Inflammatory macrophage treated with lipopolysaccharide for 1 hour (primary cell): ENCODE data around the gene LRCH4.
A peak's percentile ranks its signal among the peaks of the same experiment; 100 is the strongest.

ENCODE experiments used
- DNase-seq, 2 donors: peaks; one replicate each; pipeline ENCODE4 v3.0.0-alpha.2; 2020 to 2022

Gene LRCH4

DNA sequence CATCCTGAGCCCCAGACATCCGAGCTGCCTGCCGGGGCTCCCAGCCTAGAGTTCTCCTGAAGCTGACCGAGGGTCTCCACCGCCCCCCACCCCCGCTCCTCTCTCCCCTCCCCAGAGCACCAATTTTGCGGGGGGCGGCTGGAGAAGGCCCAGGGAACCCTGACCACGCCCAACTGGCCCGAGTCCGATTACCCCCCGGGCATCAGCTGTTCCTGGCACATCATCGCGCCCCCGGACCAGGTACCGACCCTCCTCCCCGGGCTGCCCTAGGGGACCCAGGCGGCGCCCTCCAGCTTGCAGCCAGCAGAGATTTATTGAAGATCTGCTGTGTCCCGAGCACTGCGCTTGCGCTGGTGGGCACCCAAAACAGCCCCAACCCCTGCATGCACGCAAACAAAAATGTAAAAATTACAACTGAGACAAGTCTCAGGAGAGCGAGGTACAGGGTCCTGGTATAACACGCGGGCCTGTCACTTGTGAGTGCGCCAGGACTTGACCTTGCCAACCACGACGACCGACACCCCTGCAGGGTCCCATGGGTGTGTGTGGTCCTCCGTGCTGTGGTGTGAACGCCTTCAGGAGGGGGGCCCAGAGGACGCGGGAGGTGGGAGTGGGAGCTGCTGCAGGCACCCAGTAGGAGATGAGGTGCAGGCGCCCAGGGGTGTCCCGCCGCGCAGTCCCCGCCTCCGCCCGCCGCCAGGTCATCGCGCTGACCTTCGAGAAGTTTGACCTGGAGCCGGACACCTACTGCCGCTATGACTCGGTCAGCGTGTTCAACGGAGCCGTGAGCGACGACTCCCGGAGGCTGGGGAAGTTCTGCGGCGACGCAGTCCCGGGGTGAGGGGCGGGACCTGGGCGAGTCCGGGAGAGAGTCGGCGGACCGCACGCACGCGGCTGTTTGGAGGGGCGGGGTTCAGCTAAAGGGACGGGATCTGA is 19.3 kb upstream of the LRCH4 start:
- peak; percentile 51 to 62 for DNase-seq

DNA sequence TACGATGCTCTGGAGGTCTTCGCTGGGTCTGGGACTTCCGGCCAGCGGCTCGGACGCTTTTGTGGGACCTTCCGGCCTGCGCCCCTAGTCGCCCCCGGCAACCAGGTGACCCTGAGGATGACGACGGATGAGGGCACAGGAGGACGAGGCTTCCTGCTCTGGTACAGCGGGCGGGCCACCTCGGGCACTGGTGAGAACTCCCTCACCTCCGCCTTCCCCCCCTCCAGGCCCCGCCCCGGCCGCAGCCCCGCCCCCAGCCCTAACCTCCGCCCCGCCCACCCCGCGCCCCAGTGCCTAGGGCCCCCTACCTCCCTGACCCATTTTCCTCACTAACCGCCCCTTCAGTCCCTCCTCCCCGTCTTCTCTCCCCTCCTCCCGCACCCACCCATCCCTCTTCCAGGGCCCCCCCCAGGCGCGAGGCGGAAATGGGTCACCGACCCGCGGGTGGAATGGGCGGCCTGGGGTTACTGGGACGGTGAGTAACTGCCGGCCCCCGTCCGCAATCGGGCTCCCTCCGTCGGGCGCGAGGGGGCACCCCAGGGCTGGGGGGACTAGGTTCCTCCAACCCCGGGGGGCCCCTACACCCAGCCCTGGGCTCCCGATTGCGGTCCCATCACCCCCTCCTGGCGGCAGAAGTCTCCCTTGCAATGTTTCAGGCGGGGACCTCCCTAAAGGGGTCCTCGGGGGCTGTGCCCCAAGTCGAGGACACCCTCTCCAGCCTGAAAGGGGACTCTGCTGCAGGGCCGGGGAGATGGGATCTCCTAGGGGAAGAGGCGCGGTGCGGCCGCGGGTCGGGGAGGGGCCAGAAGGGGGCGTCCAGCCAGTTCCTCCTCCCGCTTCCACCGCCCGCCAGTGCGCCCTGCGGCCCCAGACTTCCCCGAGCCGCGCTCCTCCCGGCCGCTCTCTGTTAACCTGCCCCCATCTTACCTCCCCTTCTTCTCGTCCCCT is 18.4 kb upstream of the LRCH4 start:
- peak; percentile 62 to 76 for DNase-seq

DNA sequence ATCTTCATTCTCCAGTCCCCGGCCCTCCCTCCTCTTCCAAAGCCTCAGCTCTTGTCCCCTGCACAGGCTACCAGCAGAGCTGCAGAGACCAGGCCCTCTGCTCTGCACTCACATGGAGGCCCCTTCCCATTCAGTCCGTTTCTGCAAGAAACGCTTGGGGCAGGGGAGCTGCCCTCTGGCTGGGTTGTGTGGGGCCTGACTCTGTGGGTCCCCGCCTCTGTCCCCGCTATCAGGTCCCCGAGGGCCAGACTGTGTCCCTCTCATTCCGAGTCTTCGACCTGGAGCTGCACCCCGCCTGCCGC is 17.7 kb upstream of the LRCH4 start:
- no peak for DNase-seq

GRCh38 chr7:100602889-100603725 is 17.2 kb upstream of the LRCH4 start:
- no peak for DNase-seq

- DNase-seq = no peak
Observed at GRCh38 chr7:100600730-100601038, 14.8 kb upstream of the LRCH4 start.

GRCh38 chr7:100599911-100600729 is 14.2 kb upstream of the LRCH4 start:
- DNase-seq = no peak

- no peak for DNase-seq
Observed at GRCh38 chr7:100598425-100598824, 12.5 kb upstream of the LRCH4 start.

DNA sequence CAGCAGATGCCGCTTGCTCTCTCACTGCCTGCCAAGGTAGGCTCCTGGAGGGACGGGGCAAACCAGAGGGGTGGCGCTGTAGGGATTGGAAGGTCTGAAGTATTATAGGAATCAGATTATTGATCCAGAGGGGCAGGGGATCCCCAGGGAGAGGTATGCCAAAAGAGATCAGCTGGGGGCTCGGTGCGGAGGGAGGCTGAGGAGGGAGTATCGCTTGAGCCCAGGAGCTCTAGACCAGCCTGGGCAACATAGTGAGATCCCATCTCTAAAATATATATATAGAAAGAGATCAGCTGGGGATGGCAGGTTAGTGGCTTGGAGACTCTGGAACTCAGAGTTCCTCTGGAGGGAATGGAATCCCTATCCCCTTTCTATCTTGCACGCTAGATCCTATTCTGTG is 9.3 kb upstream of the LRCH4 start:
- no peak for DNase-seq

DNA sequence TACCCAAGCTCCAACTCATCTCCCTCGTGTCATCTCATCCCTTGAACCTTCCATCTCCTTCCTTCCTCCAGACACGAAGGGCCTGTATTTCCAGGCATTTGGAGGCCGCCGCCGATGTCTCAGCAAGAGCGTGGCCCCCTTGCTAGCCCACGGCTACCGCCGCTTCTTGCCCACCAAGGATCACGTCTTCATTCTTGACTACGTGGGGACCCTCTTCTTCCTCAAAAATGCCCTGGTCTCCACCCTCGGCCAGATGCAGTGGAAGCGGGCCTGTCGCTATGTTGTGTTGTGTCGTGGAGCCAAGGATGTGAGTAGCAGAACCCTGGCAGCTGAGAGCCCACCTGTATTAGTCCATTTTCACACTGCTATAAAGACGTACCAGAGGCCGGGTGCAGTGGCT is 5.7 kb upstream of the LRCH4 start:
- no peak for DNase-seq

DNA sequence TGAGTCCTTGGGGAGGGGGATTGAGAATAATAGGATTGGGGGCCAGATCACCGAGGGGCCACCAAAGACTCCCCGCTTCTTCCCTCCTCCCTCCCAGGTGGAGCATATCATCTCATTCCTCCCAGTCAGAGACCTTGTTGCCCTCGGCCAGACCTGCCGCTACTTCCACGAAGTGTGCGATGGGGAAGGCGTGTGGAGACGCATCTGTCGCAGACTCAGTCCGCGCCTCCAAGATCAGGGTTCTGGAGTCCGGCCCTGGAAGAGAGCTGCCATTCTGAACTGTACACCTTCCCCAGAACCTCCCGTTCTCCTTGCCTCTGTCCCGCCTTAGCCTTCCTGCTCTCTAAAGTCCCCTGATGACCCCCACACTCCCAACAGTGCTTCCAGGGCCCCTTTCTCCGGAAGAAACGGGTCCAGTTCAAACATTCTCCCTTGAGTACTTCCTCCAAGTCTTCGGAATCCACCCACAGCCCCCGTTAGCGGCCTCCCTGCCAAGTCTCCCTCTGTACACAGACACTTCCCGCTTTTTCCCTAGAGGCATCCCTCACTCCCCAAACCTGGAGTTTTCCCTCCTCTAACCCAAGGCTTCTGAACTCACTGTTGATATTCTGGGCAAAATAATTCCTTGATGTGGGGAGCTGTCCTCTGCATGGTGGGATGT is 4.3 kb upstream of the LRCH4 start:
- no peak for DNase-seq

DNA sequence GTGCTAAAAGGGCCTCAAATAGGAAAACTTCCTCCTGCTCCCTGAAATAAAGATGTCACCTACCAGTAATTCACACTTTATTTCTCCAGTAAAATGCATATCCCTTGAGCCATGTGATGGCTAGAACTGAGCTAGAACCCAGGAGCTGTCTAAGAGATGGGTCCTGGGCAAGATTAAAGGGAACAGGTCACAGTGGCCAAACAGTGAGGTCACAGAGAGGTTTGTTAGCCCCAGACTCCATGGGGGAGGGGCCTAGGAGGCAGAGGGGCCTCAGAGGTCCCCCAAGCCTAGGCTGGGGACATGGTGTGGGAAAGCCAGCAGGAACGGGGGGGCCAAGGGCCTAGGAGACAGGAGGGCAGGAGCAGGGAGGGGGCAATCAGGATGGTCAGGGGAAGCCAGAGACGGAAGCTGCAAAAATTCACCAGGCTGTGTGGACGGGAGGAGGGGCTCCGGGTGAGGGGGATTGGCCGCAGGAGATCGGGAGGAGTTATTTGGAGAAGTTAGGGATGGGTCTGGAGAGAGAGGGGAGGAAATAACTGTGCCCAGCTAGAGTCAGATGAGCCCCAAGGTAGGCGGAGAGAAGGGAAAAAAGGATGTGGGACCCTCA is 3.5 kb upstream of the LRCH4 start:
- DNase-seq = no peak

DNA sequence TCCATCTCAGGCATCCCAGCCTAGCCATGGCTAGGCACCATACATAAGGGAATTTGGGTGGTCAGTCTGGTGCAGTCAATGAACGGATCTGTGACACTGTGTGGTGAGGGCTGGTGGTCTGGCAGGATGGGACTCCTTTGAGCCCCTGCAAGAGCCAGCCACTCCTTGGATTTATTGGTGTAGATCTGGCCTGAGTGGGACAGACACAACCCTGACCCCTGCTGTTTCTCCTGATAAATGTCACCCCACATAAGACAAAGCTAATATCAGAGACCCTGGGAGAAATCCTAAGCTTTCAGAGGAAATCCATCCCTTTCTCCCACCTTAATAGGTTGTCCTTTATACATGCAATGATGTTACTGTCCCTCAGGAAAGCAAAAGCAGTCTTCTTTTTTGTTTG is 2.5 kb upstream of the LRCH4 start:
- DNase-seq = peak; percentile 17 to 43

GRCh38 chr7:100586266-100587025 is 517 bp upstream of the LRCH4 start, which contains the start of gene FBXO24:
TSS of gene FBXO24 (plus strand) at chr7:100586328. CDS start at chr7:100586626, 298 bp downstream.
- peak; percentile 99 to 100 for DNase-seq

DNA sequence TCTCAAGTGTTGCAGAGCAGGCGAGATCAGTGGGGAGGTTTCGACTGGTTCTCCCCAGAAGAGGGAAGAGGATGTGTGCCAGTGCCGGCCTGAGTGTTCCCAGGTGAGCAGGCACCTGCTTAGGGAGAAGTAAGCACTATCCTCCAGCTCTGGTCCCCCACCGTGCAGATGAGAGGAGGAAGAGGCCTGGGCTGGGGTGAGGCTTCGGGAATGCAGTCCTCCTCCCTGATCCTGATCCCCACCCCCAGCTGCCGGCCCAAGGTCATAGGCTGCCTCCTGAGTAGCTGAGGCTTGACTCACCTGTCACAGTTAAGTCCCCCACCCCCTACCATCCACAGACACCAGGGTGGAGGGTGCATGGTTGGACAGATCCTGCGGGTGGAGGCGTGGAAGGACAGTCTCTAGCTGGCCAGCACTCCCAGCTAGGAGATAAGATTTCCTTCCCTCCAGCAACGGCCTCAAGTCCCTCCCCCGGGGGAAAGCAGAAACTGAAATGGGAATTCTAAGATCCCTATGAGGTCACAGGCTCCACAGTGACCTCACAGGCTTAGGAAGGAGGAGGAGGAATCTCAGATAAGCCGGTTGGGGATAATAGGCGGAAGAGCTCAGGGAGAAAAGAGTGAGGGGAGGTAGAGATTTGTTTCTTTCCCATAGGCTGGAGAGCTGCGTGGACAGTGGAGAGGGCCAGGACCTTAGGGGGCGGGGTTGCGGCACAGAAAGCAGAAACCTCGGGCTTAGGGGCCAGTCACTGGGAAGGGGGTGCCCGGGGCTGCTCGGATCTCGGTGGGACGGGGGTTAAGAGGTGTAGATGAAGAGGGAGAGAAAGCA is 1.0 kb downstream of the LRCH4 start:
- DNase-seq = peak; percentile 69 to 80

DNA sequence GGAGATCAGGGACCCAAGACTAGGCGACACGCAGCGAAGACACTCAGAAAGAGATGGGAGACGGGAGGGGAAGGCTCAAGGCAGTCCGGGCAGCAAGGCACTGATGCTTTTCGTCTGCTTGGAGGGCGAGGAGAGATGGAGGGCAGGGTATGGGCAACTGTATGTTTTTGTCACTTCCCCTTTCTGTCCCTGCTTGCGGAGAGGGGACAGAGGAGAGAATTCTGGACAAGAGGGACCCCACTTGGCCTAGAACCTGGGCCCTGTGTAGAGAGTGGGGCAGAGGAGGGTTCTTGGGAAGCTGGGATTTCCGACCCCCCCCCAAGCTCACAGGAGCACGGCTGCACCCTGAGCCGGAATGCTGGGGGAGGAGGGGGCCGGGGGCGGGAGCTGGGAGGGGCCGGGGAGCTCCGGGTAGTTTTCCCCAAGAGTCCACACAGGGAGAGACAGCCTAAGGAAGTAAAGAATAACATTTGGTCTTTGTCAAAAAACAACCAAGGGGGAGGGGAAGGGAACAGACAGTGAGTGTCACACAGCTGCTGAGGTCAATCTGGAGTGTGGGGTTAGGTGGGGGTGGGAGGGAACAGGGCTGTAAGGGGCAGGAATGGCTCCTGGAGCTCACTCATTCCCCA is 1.8 kb downstream of the LRCH4 start:
- DNase-seq = peak; percentile 68 to 89

DNA sequence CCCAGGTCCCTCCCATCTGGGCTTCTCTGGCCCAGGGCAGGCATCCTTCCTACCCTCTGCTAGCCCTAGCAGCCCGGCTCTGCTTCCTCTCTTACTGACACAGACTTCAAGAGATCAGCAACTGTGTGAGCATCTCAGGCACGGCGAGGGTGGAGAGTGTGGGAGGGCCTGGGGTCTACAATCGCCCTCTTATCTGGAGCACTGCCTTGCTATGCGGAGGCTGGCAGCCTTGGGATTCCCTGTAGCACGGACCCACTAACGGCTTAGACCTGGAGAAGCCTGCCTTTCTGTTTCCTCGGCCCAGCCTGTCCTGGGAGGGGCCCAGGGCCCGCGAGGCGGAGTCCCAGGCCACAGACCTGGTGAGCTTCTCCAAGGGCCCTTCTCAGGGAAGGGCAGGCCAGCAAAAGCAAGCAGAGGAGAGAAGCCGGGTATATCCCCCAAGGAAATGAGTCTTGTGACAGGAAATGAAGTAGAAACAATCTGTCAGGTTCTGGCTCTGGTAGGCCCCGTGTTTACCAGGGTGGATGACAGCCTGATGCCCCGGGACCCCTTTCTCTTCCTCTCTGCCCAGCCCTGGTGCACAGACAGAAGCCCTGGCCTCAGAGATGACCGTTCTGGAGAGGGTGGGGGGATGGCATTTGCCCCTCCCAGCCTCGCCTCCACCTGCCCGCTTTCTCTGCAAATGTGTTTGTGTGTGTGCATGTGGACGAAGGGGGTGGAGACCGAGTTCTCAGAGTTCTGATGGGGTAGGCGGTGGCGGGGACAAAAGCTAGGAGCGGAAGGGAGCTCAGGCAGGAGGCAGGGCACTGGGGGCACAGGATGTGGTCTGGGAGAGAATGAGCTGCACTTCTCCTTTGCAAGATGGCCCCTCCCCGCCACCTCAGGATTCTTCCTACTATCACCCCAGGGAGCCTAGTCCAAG is 2.5 kb downstream of the LRCH4 start:
- peak; percentile 75 to 83 for DNase-seq

DNA sequence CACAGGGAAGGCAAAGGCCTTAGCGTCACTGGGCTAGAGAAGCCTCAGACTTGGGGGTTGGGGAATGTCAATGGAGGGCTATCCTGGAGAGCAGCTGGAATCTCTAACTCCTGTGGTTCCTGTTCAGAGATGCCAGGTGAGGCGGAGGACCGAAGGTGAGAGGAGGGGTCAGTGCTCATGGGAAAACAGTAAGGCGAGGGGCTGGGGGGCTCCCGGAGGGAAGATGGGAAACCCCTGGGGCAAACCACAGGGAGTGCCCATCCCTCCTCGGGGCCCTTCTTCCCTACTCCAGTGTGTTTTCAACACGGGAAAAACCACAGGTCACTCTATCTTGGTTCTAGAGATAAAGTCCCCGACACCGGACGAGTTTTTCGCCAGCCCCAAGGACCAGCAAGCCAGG is 3.3 kb downstream of the LRCH4 start:
- no peak for DNase-seq
